Activated naive CD8-positive, alpha-beta T cell treated with anti-CD3 and anti-CD28 coated beads for 36 hours (primary cell): ENCODE results near the gene UNC5CL. TPM values are rescaled to one million over a fixed set of nuclear protein-coding genes. Genes with fewer than 3 reads are reported as not detected.
"Not testable (repeated sequence)": the region's sequence is repeated elsewhere in the genome, so short reads cannot be mapped to it uniquely, and the experiment has no call there.

ENCODE experiments used
- DNase-seq: peaks from one replicate; pipeline ENCODE4 v3.0.0; 2021
- H3K27ac Mint-ChIP-seq: one replicate; pipeline ENCODE4 v1.8.0; 2022; ENCODE audit warnings: mild to moderate bottlenecking, moderate library complexity, mixed read lengths
- H3K27me3 Mint-ChIP-seq: one replicate; pipeline ENCODE4 v1.8.0; 2022; ENCODE audit warnings: mild to moderate bottlenecking, mixed read lengths
- H3K36me3 Mint-ChIP-seq: one replicate; pipeline ENCODE4 v1.8.0; 2021; ENCODE audit warnings: mild to moderate bottlenecking, mixed read lengths
- H3K4me1 Mint-ChIP-seq: one replicate; pipeline ENCODE4 v1.8.0; 2021; ENCODE audit warnings: mixed read lengths
- H3K4me3 Mint-ChIP-seq: one replicate; pipeline ENCODE4 v1.8.0; 2022; ENCODE audit warnings: mild to moderate bottlenecking, moderate library complexity, mixed read lengths
- H3K9me3 Mint-ChIP-seq: one replicate; pipeline ENCODE4 v1.8.0; 2022; ENCODE audit warnings: mixed read lengths
- total RNA-seq, 2 experiments: library from RNA; stranded (reverse); gene quantifications; one replicate each; pipeline ENCODE4 v1.2.3, GENCODE V29; 2021

The UNC5CL gene
- total RNA-seq, 2 experiments from 2014 or later, result 1.3 to 1.7 TPM

DNA sequence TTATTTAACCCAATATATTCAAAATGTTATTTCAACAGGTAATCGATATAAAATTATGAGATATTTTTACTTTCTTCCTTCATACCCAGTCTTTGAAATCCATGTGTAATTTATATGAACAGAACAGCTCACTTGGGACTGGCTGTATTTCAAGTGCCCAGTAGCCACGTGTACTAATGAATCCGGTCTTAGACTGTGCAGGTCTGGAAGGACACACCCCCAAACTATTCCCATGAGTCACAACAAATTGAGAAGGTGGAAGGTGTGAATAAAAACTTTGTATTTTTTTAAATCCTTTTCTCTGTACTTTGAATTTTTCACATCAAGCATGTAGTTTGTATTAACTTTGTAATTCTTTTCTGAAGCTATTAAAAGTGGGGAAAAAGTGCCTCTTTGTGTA, 2.8 kb downstream of the UNC5CL start:
- H3K27me3 Mint-ChIP-seq, result no peaks in the 10 kb centered on the region
- no peaks in the 10 kb centered on the region for H3K9me3 Mint-ChIP-seq
- no peak overlapping the region for H3K27ac Mint-ChIP-seq
- peaks cover 5% of the 10 kb centered on the region for H3K4me1 Mint-ChIP-seq
- H3K36me3 Mint-ChIP-seq, result no peaks in the 10 kb centered on the region
- no peak for DNase-seq
- H3K4me3 Mint-ChIP-seq, result no peak overlapping the region

DNA sequence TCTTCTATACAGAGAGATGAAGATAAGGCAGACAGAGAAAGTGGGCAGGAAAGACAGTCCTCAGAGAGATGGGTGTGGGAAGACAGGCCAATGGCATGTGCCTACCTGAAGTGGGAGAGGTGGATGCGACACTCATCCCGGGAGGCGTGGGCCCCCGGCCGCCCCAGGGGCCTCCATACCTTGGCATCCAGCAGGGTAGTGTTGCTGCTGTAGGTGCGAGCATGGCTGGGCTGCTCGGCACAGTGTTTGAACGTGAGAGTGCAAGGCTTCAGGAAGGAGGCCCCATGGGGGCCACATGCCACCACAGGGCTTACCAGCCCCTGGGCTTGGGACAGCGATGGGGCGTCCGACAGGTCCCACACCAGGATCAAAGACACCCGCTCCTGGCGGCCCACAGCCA, 5.2 kb downstream of the UNC5CL start:
- Mint-ChIP-seq H3K36me3 (no peaks in the 10 kb centered on the region), H3K4me3 (no peak overlapping the region), H3K27ac (no peak overlapping the region), H3K9me3 (no peaks in the 10 kb centered on the region), H3K27me3 (no peaks in the 10 kb centered on the region), H3K4me1 (peaks cover 6% of the 10 kb centered on the region)
- DNase-seq, result no peak

DNA sequence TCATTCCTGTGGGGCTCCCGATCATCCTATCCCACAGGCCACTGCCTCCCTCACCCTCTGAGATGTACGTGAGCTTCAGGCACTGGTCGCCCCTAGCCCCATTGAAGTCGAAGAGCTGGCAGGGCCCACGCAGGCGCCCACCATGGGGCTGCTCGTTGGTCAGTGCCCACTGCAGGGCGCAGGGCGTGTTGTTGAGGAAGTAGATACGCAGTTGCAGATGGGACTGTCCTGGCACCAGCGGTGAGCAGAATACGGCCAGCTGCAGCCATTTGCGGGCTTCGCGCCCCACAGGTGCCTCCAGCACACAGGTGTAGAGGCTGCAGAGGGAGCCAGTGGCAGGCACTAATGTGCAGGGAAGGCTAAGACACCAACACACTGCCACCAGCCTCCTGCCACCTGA, 6.2 kb downstream of the UNC5CL start:
- Mint-ChIP-seq H3K4me1 (peaks cover 9% of the 10 kb centered on the region), H3K36me3 (no peaks in the 10 kb centered on the region), H3K27me3 (no peaks in the 10 kb centered on the region), H3K4me3 (no peak overlapping the region), H3K9me3 (no peaks in the 10 kb centered on the region), H3K27ac (no peak overlapping the region)
- DNase-seq, result no peak

DNA sequence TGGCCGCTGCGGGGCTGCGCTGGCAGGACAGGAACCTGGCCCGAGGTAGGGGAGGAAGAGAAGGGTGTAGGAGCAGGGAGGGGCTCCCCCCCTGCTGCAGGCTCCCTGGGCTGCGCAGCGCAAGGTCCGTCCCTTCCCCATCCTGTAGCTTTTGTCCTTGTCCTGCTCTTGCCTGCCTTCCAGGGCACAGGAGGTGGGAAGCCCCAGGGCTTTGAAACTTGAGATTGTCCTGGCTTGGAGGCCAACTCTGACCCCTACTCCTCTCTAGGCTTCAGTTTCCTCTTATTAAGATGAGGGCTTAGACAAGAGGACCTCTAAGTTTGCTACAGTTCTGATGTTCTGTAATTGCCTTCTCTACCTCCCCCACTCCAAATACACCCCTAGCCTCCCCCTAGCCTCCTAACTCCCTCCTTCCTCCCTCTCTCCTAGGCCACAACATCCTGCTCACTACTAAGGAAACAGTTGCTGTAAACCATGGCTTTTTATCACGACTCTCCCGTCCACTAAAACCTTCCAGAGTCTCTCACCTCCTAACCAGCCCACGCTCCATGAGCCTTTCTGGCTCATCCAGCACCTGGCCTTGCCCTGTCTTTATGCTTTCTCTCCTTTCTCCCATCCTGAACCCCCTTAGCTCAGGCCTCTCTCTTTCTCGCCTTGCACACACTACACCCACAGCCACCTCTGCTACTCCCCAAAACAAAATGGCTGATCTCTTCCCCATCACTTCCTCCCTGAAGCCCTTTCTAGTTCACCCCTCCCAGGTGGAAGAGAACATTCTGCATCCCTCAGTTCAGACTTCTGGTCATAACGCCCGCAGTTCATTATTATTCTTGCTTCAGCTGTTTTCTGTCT, 10.2 kb downstream of the UNC5CL start:
- DNase-seq, result no peak
- peak overlapping the region; percentile 62 for H3K27ac Mint-ChIP-seq

DNA sequence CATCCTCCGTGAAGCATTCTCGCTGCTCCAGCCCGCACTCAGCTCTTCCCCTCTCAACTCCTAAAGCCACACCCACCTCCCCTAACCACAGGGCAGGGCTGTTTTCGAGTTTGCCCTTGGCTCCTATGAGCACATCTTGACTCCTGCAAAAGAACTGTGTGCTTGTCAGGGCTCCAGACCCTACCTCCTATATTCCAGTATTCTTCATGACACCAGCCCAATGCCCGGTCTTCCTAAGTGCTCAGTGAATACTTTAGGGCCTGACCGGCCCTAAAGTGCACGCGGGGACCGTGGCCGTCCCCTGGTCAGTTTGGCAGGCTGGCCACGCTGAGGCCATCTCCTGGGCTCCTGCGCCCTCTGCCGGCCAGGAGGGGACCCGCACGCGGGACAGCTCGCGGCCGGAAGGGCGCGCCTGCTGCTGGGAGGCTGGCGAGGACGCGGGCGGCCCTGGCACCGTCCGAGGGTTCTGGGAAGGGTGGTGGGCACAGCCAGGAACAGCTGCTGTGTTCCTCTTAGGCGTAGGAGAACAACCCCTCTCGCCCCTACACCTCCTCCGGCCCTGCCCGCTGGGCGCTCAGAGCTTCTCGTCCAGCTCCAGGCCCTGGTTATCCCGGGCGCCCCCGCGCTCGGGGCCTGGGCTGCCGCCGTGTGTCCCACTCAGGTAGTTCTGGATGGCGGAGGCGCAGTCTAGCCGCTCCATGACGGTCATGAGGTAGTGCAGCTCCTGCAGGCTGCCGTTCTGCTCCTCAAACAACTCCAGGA, 11.0 kb downstream of the UNC5CL start:
- DNase-seq, result peak; percentile 83
- Mint-ChIP-seq H3K27ac (peak overlapping the region; percentile 78), H3K4me1 (peaks cover 17% of the 10 kb centered on the region), H3K9me3 (no peaks in the 10 kb centered on the region), H3K36me3 (no peaks in the 10 kb centered on the region), H3K4me3 (peak overlapping the region; percentile 86), H3K27me3 (no peaks in the 10 kb centered on the region)

More for the DNA sequence above, 10.2 kb downstream of the UNC5CL start:
- Mint-ChIP-seq H3K27me3 (no peaks in the 10 kb centered on the region), H3K4me3 (peak overlapping the region; percentile 86), H3K9me3 (no peaks in the 10 kb centered on the region), H3K36me3 (no peaks in the 10 kb centered on the region), H3K4me1 (peaks cover 17% of the 10 kb centered on the region)

DNA sequence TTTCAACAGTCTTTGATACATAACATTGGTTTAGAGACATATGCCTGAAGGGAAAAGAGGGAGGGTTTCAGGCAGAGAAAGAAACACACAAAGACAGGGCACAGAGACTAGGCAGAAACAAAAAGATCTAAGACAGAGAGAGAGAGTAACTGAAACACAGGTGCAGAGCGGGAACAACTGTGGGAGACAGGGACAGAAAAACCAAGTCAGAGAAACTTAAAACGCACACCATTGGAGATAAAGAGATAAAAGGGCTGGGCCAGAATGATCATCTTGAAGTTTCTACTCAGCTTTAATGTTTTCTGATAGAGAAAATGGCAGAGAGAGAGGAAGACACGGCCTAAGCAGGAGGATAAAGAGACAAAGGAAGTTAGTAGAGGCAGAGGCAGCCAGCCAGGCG, 11.8 kb downstream of the UNC5CL start:
- H3K27me3 Mint-ChIP-seq, result no peaks in the 10 kb centered on the region
- peak overlapping the region; percentile 86 for H3K4me3 Mint-ChIP-seq
- H3K4me1 Mint-ChIP-seq, result peaks cover 17% of the 10 kb centered on the region
- H3K36me3 Mint-ChIP-seq, result no peaks in the 10 kb centered on the region
- no peak for DNase-seq
- no peaks in the 10 kb centered on the region for H3K9me3 Mint-ChIP-seq
- peak overlapping the region; percentile 10 for H3K27ac Mint-ChIP-seq

DNA sequence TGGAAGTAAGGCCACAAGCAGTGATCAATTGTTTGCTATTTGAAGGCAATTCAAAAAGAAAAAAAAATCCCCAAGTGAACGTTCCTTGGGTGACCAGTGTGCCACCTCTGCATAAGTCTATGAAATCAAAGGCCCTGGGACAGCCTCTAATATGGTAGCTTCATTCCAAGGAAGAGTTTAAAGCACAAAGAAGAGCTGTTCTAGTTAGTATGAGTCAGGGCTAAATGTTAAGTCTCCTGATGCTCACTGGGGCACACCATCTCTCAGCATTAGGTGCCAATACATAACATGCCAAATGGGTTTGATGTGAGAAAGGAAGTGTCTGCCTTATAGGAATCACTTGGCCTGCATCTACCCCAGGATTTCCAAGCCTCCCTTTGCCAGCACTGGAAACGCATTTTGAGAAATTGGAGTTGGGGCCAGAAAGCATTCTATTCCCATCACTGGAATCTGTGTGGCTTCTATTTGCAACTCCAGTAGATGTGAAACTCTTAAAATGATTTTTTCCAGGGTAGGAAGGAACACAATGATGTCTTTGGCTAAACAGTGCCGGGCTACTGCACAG, 13.0 kb downstream of the UNC5CL start:
- Mint-ChIP-seq H3K9me3 (no peaks in the 10 kb centered on the region), H3K4me3 (no peak overlapping the region), H3K4me1 (peaks cover 17% of the 10 kb centered on the region), H3K27me3 (no peaks in the 10 kb centered on the region), H3K27ac (no peak overlapping the region), H3K36me3 (no peaks in the 10 kb centered on the region)
- DNase-seq, result no peak

DNA sequence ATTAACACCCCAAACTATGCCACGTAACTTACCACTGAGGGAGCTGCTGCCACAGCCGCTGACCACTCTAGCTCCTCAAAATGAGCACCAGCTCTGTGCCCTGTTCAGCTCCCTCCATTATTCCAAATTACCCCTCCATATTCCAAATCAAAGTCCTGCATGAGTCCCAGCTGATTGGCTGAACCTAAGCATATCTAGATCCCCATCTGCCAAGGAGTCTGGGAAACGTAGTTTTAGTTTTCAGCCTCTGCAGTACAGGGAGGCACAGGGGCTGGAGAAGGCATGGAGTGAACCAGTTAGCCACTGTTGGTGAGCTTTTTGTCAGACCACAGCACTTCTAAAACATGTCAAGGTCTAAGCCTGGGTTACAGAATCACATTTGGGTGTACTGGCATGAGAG, 15.9 kb downstream of the UNC5CL start:
- DNase-seq, result no peak
- no peak overlapping the region for H3K4me3 Mint-ChIP-seq
- no peaks in the 10 kb centered on the region for H3K9me3 Mint-ChIP-seq
- H3K36me3 Mint-ChIP-seq, result no peaks in the 10 kb centered on the region
- no peaks in the 10 kb centered on the region for H3K27me3 Mint-ChIP-seq
- no peak overlapping the region for H3K27ac Mint-ChIP-seq
- peaks cover 10% of the 10 kb centered on the region for H3K4me1 Mint-ChIP-seq

DNA sequence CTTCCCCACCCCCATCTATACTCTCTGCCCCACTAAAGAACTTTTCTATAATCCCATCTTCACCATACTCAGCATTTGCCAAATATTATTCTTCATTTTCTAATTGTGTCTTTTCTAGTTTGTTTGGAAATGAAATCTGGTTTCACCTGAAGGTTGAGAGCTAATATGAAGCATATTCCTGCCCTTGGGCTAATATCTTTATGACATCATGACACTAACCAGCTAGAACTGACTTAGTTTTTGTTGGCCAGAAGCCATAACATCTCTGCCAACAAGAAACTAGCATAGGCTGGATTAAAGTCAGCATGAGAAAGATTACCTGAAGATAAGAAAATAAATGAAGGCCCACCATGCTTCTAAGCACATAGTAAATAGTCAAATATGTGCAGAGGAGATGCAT, 16.7 kb downstream of the UNC5CL start:
- no peak for DNase-seq
- H3K4me3 Mint-ChIP-seq, result no peak overlapping the region
- H3K9me3 Mint-ChIP-seq, result no peaks in the 10 kb centered on the region
- H3K4me1 Mint-ChIP-seq, result peaks cover 3% of the 10 kb centered on the region
- H3K27me3 Mint-ChIP-seq, result no peaks in the 10 kb centered on the region
- no peak overlapping the region for H3K27ac Mint-ChIP-seq
- no peaks in the 10 kb centered on the region for H3K36me3 Mint-ChIP-seq

DNA sequence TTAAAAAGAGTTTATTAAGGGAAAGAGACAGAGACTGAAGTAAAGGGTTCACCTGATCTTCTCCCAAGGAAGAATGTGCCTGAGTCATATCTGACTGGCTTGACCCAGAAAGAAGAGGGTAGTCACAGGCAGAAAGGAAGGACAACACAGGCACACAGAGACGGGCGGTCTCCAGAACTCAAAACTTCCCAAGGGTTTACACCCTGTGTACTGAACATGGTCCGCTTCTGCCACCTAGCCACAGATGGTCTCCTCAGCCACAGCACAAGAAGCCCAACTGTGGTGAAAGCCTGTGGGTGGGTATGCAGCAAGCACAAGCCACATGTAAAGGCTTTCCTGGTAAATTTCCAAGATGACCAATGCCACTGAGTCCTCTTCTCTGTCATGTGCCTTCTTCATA, 17.2 kb downstream of the UNC5CL start:
- H3K27ac Mint-ChIP-seq, result no peak overlapping the region
- H3K4me3 Mint-ChIP-seq, result no peak overlapping the region
- no peaks in the 10 kb centered on the region for H3K27me3 Mint-ChIP-seq
- H3K9me3 Mint-ChIP-seq, result no peaks in the 10 kb centered on the region
- no peak for DNase-seq
- no peaks in the 10 kb centered on the region for H3K36me3 Mint-ChIP-seq
- H3K4me1 Mint-ChIP-seq, result no peaks in the 10 kb centered on the region

DNA sequence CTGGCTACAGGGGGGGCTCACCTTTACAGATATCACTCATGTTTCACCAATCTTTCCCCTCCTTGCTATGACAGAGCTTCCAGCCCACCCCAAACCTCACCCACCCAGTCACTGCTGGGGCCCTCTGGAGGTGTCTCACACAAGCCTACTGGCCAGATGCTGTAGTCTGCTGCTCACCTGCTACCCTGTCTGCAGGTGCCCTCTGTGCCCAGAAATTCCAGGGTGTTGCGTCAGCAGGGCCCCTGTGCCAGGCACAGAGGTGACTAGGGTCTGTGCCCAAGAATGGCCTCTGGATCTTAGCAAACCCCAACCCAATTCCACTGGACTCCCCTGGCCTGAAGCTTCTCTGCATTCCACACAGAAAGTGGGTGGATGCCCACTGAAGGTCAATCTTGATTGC, 21.4 kb downstream of the UNC5CL start:
- Mint-ChIP-seq H3K36me3 (no peaks in the 10 kb centered on the region), H3K27me3 (no peaks in the 10 kb centered on the region), H3K4me3 (no peak overlapping the region), H3K27ac (no peak overlapping the region), H3K4me1 (no peaks in the 10 kb centered on the region), H3K9me3 (no peaks in the 10 kb centered on the region)
- DNase-seq, result no peak

DNA sequence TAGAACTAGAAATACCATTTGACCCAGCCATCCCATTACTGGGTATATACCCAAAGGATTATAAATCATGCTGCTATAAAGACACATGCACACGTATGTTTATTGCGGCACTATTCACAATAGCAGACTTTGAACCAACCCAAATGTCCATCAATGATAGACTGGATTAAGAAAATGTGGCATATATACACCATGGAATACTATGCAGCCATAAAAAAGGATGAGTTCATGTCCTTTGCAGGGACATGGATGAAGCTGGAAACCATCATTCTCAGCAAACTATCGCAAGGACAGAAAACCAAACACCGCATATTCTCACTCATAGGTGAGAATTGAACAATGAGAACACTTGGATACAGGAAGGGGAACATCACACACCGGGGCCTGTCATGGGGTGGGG, 23.2 kb downstream of the UNC5CL start:
- H3K4me1 Mint-ChIP-seq, H3K4me3 Mint-ChIP-seq, DNase-seq, H3K36me3 Mint-ChIP-seq, H3K27ac Mint-ChIP-seq, H3K9me3 Mint-ChIP-seq, H3K27me3 Mint-ChIP-seq: not testable (repeated sequence)

DNA sequence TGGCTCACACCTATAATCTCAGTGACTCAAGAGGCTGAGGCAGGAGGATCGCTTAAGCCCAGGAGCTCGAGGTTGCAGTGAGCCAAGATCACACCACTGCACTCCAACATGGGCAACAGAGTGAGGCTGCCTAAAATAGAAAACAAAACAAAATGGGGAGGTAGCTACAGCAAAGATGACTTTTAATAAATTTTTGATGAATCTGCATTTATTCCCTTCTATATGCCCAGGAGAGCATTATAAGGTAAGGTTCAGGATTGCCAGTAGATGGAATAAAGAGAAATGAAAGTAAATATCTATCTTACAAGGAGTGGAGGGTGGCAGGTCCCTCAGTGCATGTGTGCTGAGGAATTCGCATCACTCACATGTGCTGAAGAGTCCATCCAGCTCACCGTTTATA, 24.2 kb downstream of the UNC5CL start:
- Mint-ChIP-seq H3K27me3 (no peaks in the 10 kb centered on the region), H3K4me3 (no peak overlapping the region), H3K27ac (no peak overlapping the region), H3K36me3 (no peaks in the 10 kb centered on the region), H3K9me3 (no peaks in the 10 kb centered on the region), H3K4me1 (no peaks in the 10 kb centered on the region)
- no peak for DNase-seq

DNA sequence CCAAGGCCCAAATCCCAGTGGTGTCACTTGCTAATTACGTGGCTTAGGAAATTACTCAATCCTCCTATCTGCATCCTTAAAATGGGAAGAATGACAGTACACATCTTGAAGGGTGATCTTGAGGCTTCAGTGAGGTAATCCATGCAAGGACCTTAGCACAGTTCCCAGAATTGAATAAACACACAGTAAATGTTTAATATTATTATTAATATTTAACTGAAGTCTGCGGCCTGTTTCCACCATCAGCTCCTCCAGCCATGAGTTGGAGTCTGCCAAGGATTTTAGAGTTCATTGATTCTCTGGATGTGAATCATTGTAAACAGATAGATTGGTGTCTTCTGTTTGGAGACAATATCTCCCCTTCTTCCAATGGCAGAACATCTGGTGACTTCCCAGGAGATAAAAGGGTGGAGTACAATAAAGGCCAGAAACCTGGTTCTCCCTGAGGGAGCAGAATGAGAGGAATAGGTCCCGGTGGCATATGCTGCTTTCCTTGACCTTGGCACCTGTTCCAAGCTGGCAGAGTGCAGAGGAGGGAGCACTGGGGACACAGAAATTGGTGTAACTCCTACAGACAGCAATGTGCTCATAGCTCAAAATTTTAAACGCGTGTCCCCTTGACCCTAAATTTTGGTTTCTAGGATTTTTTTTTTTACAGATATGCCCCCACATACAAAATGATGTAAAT, 25.4 kb downstream of the UNC5CL start:
- Mint-ChIP-seq H3K27ac (no peak overlapping the region), H3K9me3 (no peaks in the 10 kb centered on the region), H3K4me1 (no peaks in the 10 kb centered on the region), H3K4me3 (no peak overlapping the region), H3K27me3 (no peaks in the 10 kb centered on the region), H3K36me3 (no peaks in the 10 kb centered on the region)
- no peak for DNase-seq

DNA sequence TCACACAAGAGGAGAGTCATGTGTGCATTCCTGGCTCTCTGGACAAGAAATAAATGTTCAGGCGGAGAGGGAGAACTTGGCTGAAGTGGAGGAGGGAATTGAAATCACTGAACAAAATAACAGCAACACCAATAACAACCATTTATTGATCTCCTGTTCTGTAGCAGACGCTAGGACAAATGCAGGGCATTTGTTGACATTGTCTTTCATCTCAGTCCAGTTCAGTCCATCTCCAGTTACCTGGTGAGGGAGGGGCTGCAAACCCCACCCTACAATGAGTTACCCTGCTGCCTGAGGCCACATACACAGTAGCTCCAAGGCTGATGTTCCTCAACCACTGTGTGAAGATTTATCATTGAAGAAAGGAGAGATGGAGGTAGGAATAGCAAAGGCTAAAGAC, 27.3 kb downstream of the UNC5CL start:
- Mint-ChIP-seq H3K9me3 (no peaks in the 10 kb centered on the region), H3K4me1 (no peaks in the 10 kb centered on the region), H3K27me3 (no peaks in the 10 kb centered on the region), H3K4me3 (no peak overlapping the region), H3K36me3 (no peaks in the 10 kb centered on the region), H3K27ac (no peak overlapping the region)
- no peak for DNase-seq
